ENCODE data around the gene MDFI. TPM values are rescaled to one million over a fixed set of nuclear protein-coding genes. Genes with fewer than 3 reads are reported as not detected.

Gene MDFI
- total and polyA plus RNA-seq, 11 donors: 0.35 to 9.3 (median 2.2) TPM

DNA sequence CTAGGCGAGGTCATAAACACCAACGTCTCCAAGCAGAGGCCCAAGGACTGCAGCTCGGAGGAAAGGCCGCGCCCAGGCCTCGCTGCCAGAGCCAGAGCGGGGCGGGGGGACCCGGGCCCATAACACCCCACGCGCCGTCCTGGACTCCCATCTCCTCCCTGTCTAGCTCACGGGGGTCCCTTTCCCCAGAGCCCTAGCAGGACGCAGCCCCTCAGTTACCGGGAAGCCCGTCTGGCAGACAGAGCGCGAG, 44.9 kb downstream of the MDFI start:
- ATAC-seq (peak; percentile 15 to 39 (median 33)), DNase-seq (no peak)
- peak overlapping the region; percentile 5 to 66 (median 55) for H3K4me3 ChIP-seq
- peaks cover 0 to 32% (median 20%) of the 10 kb centered on the region in 12 donors for H3K4me1 ChIP-seq
- H3K27me3 ChIP-seq: no peaks in the 10 kb centered on the region
- TF ChIP-seq, protein P1, sequence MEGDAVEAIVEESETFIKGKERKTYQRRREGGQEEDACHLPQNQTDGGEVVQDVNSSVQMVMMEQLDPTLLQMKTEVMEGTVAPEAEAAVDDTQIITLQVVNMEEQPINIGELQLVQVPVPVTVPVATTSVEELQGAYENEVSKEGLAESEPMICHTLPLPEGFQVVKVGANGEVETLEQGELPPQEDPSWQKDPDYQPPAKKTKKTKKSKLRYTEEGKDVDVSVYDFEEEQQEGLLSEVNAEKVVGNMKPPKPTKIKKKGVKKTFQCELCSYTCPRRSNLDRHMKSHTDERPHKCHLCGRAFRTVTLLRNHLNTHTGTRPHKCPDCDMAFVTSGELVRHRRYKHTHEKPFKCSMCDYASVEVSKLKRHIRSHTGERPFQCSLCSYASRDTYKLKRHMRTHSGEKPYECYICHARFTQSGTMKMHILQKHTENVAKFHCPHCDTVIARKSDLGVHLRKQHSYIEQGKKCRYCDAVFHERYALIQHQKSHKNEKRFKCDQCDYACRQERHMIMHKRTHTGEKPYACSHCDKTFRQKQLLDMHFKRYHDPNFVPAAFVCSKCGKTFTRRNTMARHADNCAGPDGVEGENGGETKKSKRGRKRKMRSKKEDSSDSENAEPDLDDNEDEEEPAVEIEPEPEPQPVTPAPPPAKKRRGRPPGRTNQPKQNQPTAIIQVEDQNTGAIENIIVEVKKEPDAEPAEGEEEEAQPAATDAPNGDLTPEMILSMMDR (IDR thresholded peaks at IDR 0.05): no peak
- no peak for TF ChIP-seq POLR2A (IDR thresholded peaks at IDR 0.05)
- intact Hi-C loops (cut with DNase I): loop anchor here (1.0 to 10.0 kb wide), 12 partner anchors 52 to 316 kb away; partner anchors contain the start of gene TFEB (in 2 of the 10)
- no peaks in the 10 kb centered on the region for H3K9me3 ChIP-seq
- 10 to 26% (median 18%) methylated on average over 2 to 18 of the region's 18 CpGs for WGBS, 4 donors
- peak overlapping the region; percentile 66 to 91 (median 82) for H3K27ac ChIP-seq
- H3K36me3 ChIP-seq: peaks cover 2 to 43% (median 40%) of the 10 kb centered on the region in 9 donors

DNA sequence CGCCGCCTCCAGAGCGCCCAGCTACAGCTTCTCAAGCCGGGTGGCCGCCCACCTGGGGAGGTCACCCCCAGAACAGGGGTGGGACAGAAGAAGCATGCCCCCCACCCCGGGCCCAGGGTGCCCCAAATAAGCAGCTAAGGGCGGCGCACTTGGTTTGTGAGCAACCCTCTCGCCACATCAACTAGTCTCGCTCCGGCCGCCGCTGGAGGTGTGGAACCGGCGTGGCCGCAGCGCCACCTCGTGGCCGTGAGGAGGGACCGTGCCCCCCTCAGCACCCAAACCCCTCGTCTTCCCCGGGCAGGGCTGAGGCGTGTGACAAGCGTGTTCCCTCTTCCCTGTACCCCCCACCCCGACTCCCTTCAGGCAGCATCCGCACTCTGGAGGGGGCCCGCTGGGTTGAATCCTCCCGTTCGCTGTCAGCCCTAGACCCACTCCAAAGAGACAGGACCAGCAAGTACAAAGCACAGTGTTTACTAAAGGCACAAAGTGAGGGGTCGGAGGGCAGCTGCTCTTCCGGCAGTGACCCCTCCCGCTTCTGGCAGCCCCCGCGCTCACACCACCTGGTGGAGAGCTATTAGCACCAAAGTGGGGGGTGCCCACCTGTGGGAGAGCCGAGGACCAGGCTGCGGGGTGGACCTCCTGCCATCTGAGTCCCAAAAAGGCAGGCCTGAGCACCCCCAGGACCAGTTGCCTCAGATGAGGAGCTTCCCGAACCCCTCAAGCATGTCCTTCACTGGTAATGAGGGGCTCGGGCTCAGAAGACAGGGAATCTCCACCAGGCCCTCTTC, 45.4 kb downstream of the MDFI start:
- DNase-seq (peak; percentile 80 to 91 (median 84)), ATAC-seq (peak; percentile 59 to 82 (median 78))
- Histone ChIP-seq H3K4me1 (peaks cover 0 to 35% (median 20%) of the 10 kb centered on the region in 12 donors), H3K36me3 (peaks cover 2 to 48% (median 43%) of the 10 kb centered on the region in 9 donors), H3K9me3 (no peaks in the 10 kb centered on the region), H3K27me3 (no peaks in the 10 kb centered on the region), H3K4me3 (peak overlapping the region; percentile 5 to 66 (median 55)), H3K27ac (peak overlapping the region; percentile 66 to 91 (median 82))
- no peak for TF ChIP-seq POLR2A (IDR thresholded peaks at IDR 0.05)
- TF ChIP-seq, protein P1 (IDR thresholded peaks at IDR 0.05): peak; percentile 86 to 97 (median 93)
- intact Hi-C loops (cut with DNase I): loop anchor here (1.0 to 10.0 kb wide), 12 partner anchors 51 to 317 kb away; partner anchors contain the start of gene TFEB (in 2 of the 10)
- 15 to 24% (median 17%) methylated on average over 26 to 38 of the region's 38 CpGs for WGBS, 4 donors

DNA sequence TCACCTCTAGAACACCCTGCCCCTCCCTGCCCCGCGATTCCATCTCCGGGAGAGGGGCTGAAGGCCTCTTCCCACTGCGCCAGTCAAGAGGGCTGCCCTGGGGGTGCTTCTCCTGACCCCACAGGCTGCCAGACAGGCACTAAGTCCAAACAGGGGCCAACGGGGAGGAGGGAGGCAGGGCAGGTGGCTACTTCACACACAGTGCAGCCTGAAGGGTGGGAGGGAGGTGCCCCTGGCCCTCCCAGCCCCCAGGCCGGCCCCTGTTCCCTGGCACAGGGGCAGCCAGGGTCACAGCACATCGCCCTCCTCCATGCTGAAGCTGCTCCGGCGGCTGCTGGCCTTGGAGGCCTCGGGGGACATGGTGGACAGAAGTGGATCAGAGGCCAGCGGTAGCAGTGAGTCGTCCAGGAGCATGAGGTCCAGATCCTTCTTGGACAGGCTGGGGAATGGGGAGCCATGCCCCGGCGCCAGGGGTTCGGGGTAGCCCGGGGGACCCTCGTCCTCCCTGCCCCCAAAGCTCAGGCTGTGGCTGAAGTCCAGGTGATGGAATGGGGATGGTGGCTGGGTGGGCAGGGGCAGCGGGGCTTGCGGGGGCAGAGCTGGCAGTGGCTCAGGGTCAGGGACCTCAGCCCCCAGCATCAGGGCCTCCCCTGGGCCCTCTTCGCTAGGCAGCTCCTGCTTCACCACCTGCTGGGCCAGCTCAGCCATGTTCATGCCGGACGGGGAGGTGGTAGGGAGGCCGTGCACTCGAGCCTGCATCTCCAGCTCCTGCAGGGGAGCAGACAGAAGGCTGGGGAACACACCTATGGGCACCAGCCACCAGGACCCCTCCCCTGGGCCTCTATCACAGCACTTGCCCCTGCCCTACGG, 46.3 kb downstream of the MDFI start:
- Histone ChIP-seq H3K9me3 (no peaks in the 10 kb centered on the region), H3K4me1 (peaks cover 0 to 40% (median 20%) of the 10 kb centered on the region in 12 donors), H3K4me3 (no peak overlapping the region), H3K27ac (no peak overlapping the region), H3K27me3 (no peaks in the 10 kb centered on the region), H3K36me3 (peaks cover 2 to 56% (median 48%) of the 10 kb centered on the region in 9 donors)
- DNase-seq: no peak
- no peak for ATAC-seq
- TF ChIP-seq, protein P1 (IDR thresholded peaks at IDR 0.05): no peak
- intact Hi-C loops (cut with DNase I): loop anchor here in 7 of 10 donors (5.0 to 10.0 kb wide), 3 partner anchors 220 to 260 kb away; no protein-coding TSS in a partner anchor
- WGBS, 4 donors: 84 to 91% (median 88%) methylated on average over 10 to 25 of the region's 25 CpGs
